HepG2 (cell line): ENCODE measurements around the gene PYCR2. TPM values are rescaled to one million over a fixed set of nuclear protein-coding genes. Genes with fewer than 3 reads are reported as not detected.

Experiments
- ARID3A ChIP-seq: IDR thresholded peaks from 2 replicates; pipeline ENCODE4 v1.6.1; 2012; ENCODE audit warnings: low read depth, low read length, improper control_type of control experiment
- ARNT2 ChIP-seq: sonication (generic); formaldehyde crosslinking; IDR thresholded peaks from 2 replicates; pipeline ENCODE4 v1.8.0; 2022; ENCODE audit warnings: mild to moderate bottlenecking, low read depth, missing genetic modification reagents, moderate library complexity
- ARNTL ChIP-seq: sonication (generic); formaldehyde crosslinking; IDR thresholded peaks from 2 replicates; pipeline ENCODE4 v1.4.0; 2020; ENCODE audit warnings: mild to moderate bottlenecking, missing genetic modification reagents
- CEBPB ChIP-seq: IDR thresholded peaks from 2 replicates; pipeline ENCODE4 v1.6.1; 2011; ENCODE audit warnings: low read depth, low read length, improper control_type of control experiment, borderline replicate concordance
- ERF ChIP-seq: IDR thresholded peaks from 2 replicates; pipeline ENCODE4 v1.6.1; 2018; ENCODE audit warnings: missing biosample characterization, missing genetic modification reagents
- IRX3 ChIP-seq: sonication (generic); formaldehyde crosslinking; IDR thresholded peaks from 2 replicates; pipeline ENCODE4 v1.8.1; 2023; ENCODE audit warnings: mild to moderate bottlenecking, low read depth, missing genetic modification reagents, borderline replicate concordance
- KDM6A ChIP-seq: IDR thresholded peaks from 2 replicates; pipeline ENCODE4 v1.6.1; 2016; ENCODE audit warnings: low read depth
- MAF1 ChIP-seq: sonication (generic); formaldehyde crosslinking; IDR thresholded peaks from 2 replicates; pipeline ENCODE4 v1.5.0; 2020; ENCODE audit warnings: missing genetic modification reagents, borderline replicate concordance
- MED1 ChIP-seq: sonication (generic); formaldehyde crosslinking; IDR thresholded peaks from 2 replicates; pipeline ENCODE4 v1.4.0; 2020; ENCODE audit warnings: missing genetic modification reagents
- MED13 ChIP-seq: sonication (generic); formaldehyde crosslinking; IDR thresholded peaks from 2 replicates; pipeline ENCODE4 v1.5.0; 2020; ENCODE audit warnings: missing genetic modification reagents
- MTF1 ChIP-seq: sonication (generic); formaldehyde crosslinking; IDR thresholded peaks from 2 replicates; pipeline ENCODE4 v1.5.0; 2020; ENCODE audit warnings: missing genetic modification reagents
- RBFOX2 ChIP-seq: fragments of 200-400 bp; formaldehyde crosslinking; IDR thresholded peaks from 2 replicates; pipeline ENCODE4 v1.6.1; 2017; ENCODE audit warnings: low read depth, mild to moderate bottlenecking, low read length
- RFX3 ChIP-seq: IDR thresholded peaks from 2 replicates; pipeline ENCODE4 v1.6.1; 2016; ENCODE audit warnings: missing biosample characterization, missing genetic modification reagents
- TFDP2 ChIP-seq: sonication (generic); formaldehyde crosslinking; IDR thresholded peaks from 2 replicates; pipeline ENCODE4 v1.4.0; 2020; ENCODE audit warnings: missing genetic modification reagents
- XRCC5 ChIP-seq: fragments of 200-400 bp; formaldehyde crosslinking; optimal IDR thresholded peaks from 2 replicates; pipeline ENCODE3; 2017; ENCODE audit warnings: mild to moderate bottlenecking, low read length
- YY1 ChIP-seq: IDR thresholded peaks from 2 replicates; pipeline ENCODE4 v1.6.1; 2011; ENCODE audit warnings: low read length, low read depth, moderate library complexity, mild to moderate bottlenecking; ENCODE audit not compliant: insufficient read depth, insufficient replicate concordance
- ZBTB21 ChIP-seq: sonication (generic); formaldehyde crosslinking; IDR thresholded peaks from 2 replicates; pipeline ENCODE4 v1.4.0; 2020; ENCODE audit warnings: missing genetic modification reagents
- ZKSCAN5 ChIP-seq: sonication (generic); formaldehyde crosslinking; IDR thresholded peaks from 2 replicates; pipeline ENCODE4 v1.5.1; 2020; ENCODE audit warnings: mild to moderate bottlenecking, missing genetic modification reagents
- ZNF232 ChIP-seq: sonication (generic); formaldehyde crosslinking; IDR thresholded peaks from 2 replicates; pipeline ENCODE4 v1.4.0; 2020; ENCODE audit warnings: missing genetic modification reagents, borderline replicate concordance
- ZNF576 ChIP-seq: sonication (generic); formaldehyde crosslinking; IDR thresholded peaks from 2 replicates; pipeline ENCODE4 v1.4.0; 2020; ENCODE audit warnings: mild to moderate bottlenecking, missing genetic modification reagents
- ZNF589 ChIP-seq: sonication (generic); formaldehyde crosslinking; conservative IDR thresholded peaks from 2 replicates; pipeline ENCODE4 v1.8.0; 2022; ENCODE audit warnings: mild to moderate bottlenecking, moderate library complexity, missing genetic modification reagents
- ZNF598 ChIP-seq: sonication (generic); formaldehyde crosslinking; IDR thresholded peaks from 2 replicates; pipeline ENCODE4 v1.5.1; 2020; ENCODE audit warnings: mild to moderate bottlenecking, missing genetic modification reagents, borderline replicate concordance
- ZSCAN20 ChIP-seq: sonication (generic); formaldehyde crosslinking; IDR thresholded peaks from 2 replicates; pipeline ENCODE4 v1.4.0; 2020; ENCODE audit warnings: missing genetic modification reagents, mild to moderate bottlenecking, borderline replicate concordance
- ZSCAN29 ChIP-seq: sonication (generic); formaldehyde crosslinking; conservative IDR thresholded peaks from 2 replicates; pipeline ENCODE4 v1.4.0; 2020; ENCODE audit warnings: mild to moderate bottlenecking, missing genetic modification reagents
- polyA plus RNA-seq, 8 experiments: library from polyadenylated mRNA; depleted of rRNA in 3 of 8; stranded (reverse) in 7 of 8; unstranded in 1 of 8; fragments of >200 nt; fragmentation: Illumina TruSeq in 4 of 8; extraction: Trizol in 4 of 8; gene quantifications; 2 replicates each; pipeline versions ENCODE4 v1.2.1 to v1.2.3, GENCODE V29; 2011 to 2016; ENCODE audit warnings: low read depth in 4 of 8, missing spikeins in 1 of 8, mixed read lengths in 1 of 8; ENCODE audit not compliant: insufficient read depth in 1 of 8
- total RNA-seq, 5 experiments: library from RNA; depleted of rRNA; stranded (reverse); fragments of >200 nt; fragmentation: Illumina TruSeq; extraction: Trizol; gene quantifications; 2 replicates each; pipeline ENCODE4 v1.2.3, GENCODE V29; 2016; ENCODE audit warnings: low read depth in 1 of 5
- TF ChIP-seq, protein P1 (sequence below): sonication (generic); formaldehyde crosslinking; IDR thresholded peaks from 2 replicates; pipeline ENCODE4 v1.5.0; 2020; ENCODE audit warnings: missing genetic modification reagents

PYCR2 gene
- total and polyA plus RNA-seq, 2 of the 13 experiments (the other 11 are each of a cell fraction or from before 2014, with no cell fraction given), result 47.2 to 47.8 TPM

- TF ChIP-seq RBFOX2 (peak; percentile 82), ZBTB21 (CRISPR knock-in tag) (no peak), ZSCAN20 (CRISPR knock-in tag) (no peak), ARNT2 (CRISPR knock-in tag) (0 out of 2 replicates have a peak, but pooled peaks have one; percentile 32), MED13 (CRISPR knock-in tag) (peak; percentile 45; the same call in 1 of the 2 replicates), ARID3A (no peak), RFX3 (CRISPR knock-in tag) (no peak), ZNF589 (CRISPR knock-in tag) (no peak), KDM6A (no peak), ZKSCAN5 (CRISPR knock-in tag) (no peak), IRX3 (CRISPR knock-in tag) (no peak), YY1 (peak; percentile 53), TFDP2 (CRISPR knock-in tag) (peak; percentile 30; the same call in 1 of the 2 replicates), MAF1 (CRISPR knock-in tag) (no peak), XRCC5 (peak; percentile 50), ZSCAN29 (CRISPR knock-in tag) (0 out of 2 replicates have a peak, but pooled peaks have one; percentile 34), ZNF576 (CRISPR knock-in tag) (no peak), ARNTL (CRISPR knock-in tag) (peak; percentile 23; the same call in 1 of the 2 replicates), ERF (peak; percentile 24; the same call in 1 of the 2 replicates), CEBPB (peak; percentile 44; the same call in 1 of the 2 replicates), MTF1 (no peak; the same call in 1 of the 2 replicates), ZNF232 (CRISPR knock-in tag) (0 out of 2 replicates have a peak, but pooled peaks have one; percentile 40), ZNF598 (peak; percentile 42; the same call in 1 of the 2 replicates), MED1 (CRISPR knock-in tag) (no peak)
- TF ChIP-seq, protein P1, sequence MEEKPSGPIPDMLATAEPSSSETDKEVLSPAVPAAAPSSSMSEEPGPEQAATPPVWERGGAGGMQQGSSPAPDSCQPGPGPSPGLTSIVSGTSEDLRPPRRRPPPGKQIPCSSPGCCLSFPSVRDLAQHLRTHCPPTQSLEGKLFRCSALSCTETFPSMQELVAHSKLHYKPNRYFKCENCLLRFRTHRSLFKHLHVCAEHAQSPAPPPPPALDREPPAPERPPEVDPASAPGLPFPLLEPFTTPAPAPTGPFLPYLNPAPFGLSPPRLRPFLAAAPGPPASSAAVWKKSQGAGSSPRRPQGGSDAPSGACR (CRISPR knock-in tag), result no peak
Measured at GRCh38 chr1:225881959-225882693, 41.9 kb downstream of the PYCR2 start, which contains the start of gene TMEM63A (continued).
